GM19455 (cell line): ENCODE data around the gene SEMA7A.
A peak's percentile ranks its signal among the peaks of the same experiment; 100 is the strongest.

Experiments
- ATAC-seq: cut with Tn5 transposase; IDR thresholded peaks from one replicate; pipeline ENCODE4 v1.9.1; 2021; ENCODE audit not compliant: unreplicated experiment

Gene SEMA7A

GRCh38 chr15:74453925-74454763, 20.4 kb upstream of the SEMA7A start:
- ATAC-seq: no peak

- no peak for ATAC-seq
Observed at GRCh38 chr15:74451861-74452835, 18.4 kb upstream of the SEMA7A start.

- ATAC-seq: no peak
Observed at GRCh38 chr15:74451322-74451721, 17.6 kb upstream of the SEMA7A start.

- no peak for ATAC-seq
Observed at GRCh38 chr15:74449643-74450205, 16.0 kb upstream of the SEMA7A start.

- ATAC-seq: no peak
Observed at GRCh38 chr15:74449095-74449494, 15.3 kb upstream of the SEMA7A start.

GRCh38 chr15:74445816-74446763, 12.3 kb upstream of the SEMA7A start:
- ATAC-seq: no peak

- no peak for ATAC-seq
Observed at GRCh38 chr15:74444106-74445062, 10.6 kb upstream of the SEMA7A start.

- no peak for ATAC-seq
Observed at GRCh38 chr15:74443100-74443909, 9.5 kb upstream of the SEMA7A start.

- ATAC-seq: no peak
Observed at GRCh38 chr15:74442604-74443003, 8.8 kb upstream of the SEMA7A start.

- ATAC-seq: no peak
Observed at GRCh38 chr15:74442063-74442462, 8.3 kb upstream of the SEMA7A start.

GRCh38 chr15:74441248-74441941, 7.6 kb upstream of the SEMA7A start:
- no peak for ATAC-seq

- no peak for ATAC-seq
Observed at GRCh38 chr15:74438721-74439316, 5.1 kb upstream of the SEMA7A start.

- no peak for ATAC-seq
Observed at GRCh38 chr15:74438206-74438605, 4.4 kb upstream of the SEMA7A start.

GRCh38 chr15:74434263-74435136, 742 bp upstream of the SEMA7A start:
- ATAC-seq: peak; percentile 18

GRCh38 chr15:74432968-74433591, 678 bp downstream of the SEMA7A start:
- peak; percentile 12 for ATAC-seq
